Measurements from ENCODE around the gene GALNT2.

GALNT2 gene

DNA sequence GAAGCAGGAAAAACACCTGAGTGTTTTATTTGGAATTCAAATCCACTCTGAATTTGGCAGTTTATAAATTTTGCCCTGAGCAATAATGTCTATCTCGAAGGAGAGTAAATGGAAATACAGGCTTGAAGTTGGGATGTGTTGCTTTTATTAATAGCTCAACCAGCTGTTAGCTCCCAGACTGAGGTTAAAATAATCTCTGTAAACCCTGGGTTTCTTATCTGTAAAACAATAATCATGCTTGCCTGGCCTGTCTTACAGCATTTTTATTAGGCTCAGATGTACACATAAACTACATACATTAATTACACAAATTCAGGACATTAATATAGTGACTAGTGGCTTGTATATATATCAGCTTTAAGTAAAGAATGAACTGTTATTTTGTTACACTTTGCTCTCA, 148.5 kb downstream of the GALNT2 start:
- Histone ChIP-seq H3K9ac (ENCODE audit: low read depth in 1 of 2, low read length in 2 of 2) (no peak overlapping the region), H3K27me3 (ENCODE audit: control insufficient read depth in 2 of 2, insufficient read depth in 2 of 2, low read length in 2 of 2) (no peaks in the 10 kb centered on the region), H3K36me3 (ENCODE audit: control insufficient read depth in 2 of 2, insufficient read depth in 2 of 2, low read length in 2 of 2) (no peaks in the 10 kb centered on the region), H3K4me1 (ENCODE audit: control insufficient read depth in 2 of 2, insufficient read depth in 2 of 2, low read length in 2 of 2) (peaks cover 9 to 20% of the 10 kb centered on the region in 2 donors), H3K27ac (ENCODE audit: low read depth in 2 of 2, low read length in 2 of 2) (no peak overlapping the region), H3K4me3 (ENCODE audit: low read length in 2 of 2) (no peak overlapping the region), H3K9me3 (ENCODE audit: control insufficient read depth in 2 of 2, low read length in 2 of 2) (no peaks in the 10 kb centered on the region)

DNA sequence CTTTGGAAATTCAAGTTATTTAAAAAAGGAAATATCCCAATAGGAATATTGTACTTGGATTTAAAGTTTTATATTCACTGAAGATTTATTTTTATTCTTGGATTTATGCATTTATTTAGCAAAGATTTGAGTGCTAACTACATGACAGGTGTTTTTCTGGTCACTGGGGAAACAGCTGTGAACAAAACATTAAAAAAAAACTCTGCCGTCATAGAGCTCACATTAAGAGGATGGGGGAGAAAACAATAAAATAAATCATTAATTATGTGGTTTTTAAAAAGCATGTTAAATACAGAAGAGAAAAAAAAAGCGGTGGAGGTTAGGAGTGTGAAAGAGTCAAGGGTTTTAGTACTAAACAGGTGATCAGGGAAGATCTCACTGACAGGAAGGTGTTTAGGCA, 149.9 kb downstream of the GALNT2 start:
- Histone ChIP-seq H3K4me3 (ENCODE audit: low read length in 2 of 2) (no peak overlapping the region), H3K4me1 (ENCODE audit: control insufficient read depth in 2 of 2, insufficient read depth in 2 of 2, low read length in 2 of 2) (peaks cover 4 to 18% of the 10 kb centered on the region in 2 donors), H3K27me3 (ENCODE audit: control insufficient read depth in 2 of 2, insufficient read depth in 2 of 2, low read length in 2 of 2) (no peaks in the 10 kb centered on the region), H3K9me3 (ENCODE audit: control insufficient read depth in 2 of 2, low read length in 2 of 2) (no peaks in the 10 kb centered on the region), H3K27ac (ENCODE audit: low read depth in 2 of 2, low read length in 2 of 2) (no peak overlapping the region), H3K9ac (ENCODE audit: low read depth in 1 of 2, low read length in 2 of 2) (no peak overlapping the region), H3K36me3 (ENCODE audit: control insufficient read depth in 2 of 2, insufficient read depth in 2 of 2, low read length in 2 of 2) (no peaks in the 10 kb centered on the region)

DNA sequence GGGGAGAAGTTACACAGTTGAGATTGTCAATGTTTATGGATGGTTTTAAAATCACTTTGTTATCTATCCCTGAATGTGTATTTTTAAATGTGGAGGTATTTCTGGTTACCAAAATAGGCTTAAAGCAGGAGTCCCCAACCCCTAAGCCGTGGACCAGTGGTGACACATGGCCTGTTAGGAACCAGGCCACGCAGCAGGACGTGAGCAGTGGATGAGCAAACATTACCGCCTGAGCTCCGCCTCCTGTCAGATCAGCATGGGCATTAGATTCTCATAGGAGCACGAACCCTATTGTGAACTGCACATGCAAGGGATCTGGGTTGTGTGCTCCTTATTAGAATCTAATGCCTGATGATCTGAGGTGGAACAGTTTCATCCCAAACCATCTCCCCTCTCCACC, 151.6 kb downstream of the GALNT2 start:
- Histone ChIP-seq H3K27me3 (ENCODE audit: control insufficient read depth in 2 of 2, insufficient read depth in 2 of 2, low read length in 2 of 2) (no peaks in the 10 kb centered on the region), H3K27ac (ENCODE audit: low read depth in 2 of 2, low read length in 2 of 2) (no peak overlapping the region), H3K9me3 (ENCODE audit: control insufficient read depth in 2 of 2, low read length in 2 of 2) (no peaks in the 10 kb centered on the region), H3K9ac (ENCODE audit: low read depth in 1 of 2, low read length in 2 of 2) (no peak overlapping the region), H3K36me3 (ENCODE audit: control insufficient read depth in 2 of 2, insufficient read depth in 2 of 2, low read length in 2 of 2) (no peaks in the 10 kb centered on the region), H3K4me3 (ENCODE audit: low read length in 2 of 2) (no peak overlapping the region), H3K4me1 (ENCODE audit: control insufficient read depth in 2 of 2, insufficient read depth in 2 of 2, low read length in 2 of 2) (peaks cover 0 to 12% of the 10 kb centered on the region in 2 donors)

DNA sequence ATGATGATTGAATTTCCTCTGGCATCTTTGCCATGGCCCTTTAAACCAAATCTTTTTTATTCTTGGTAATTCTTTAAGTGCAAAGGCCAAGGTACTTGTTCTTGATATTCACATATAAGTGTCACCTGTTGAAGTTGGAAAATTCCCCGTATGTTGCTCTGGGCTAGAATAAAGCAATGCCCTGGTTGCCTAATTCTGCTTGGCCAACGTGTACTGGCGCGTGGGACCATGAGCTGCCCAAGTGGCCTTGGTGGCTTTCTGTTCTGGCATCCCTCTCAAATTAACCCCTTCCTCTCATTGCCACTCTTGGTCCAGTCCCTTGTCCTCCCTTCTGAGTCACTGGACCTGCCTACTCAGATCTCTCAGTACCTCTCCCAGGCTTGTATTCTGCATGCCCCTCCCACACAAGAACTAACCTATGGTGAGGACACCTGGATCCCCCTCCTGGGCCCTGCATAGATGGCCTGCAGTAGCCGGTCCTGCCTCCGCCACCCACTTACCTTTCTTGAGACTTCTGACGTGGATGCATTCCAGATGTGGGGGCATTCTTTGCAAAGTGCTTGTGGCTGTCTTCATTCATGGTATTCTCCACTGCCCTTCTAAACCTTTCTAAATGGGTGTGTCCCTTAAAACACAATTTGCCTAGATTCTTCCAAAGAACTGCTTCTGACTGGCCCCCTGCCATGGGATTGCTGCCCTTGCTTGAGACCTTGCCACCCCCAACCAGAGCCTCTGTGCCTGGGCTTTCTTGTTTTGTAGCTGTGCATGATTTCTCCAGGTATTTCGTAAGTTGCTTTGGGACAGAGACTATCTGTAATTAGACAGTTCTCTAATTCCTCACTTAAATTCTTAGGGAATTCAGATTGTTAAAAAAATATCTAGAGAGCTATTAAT, 152.4 kb downstream of the GALNT2 start:
- Histone ChIP-seq H3K27me3 (ENCODE audit: control insufficient read depth in 2 of 2, insufficient read depth in 2 of 2, low read length in 2 of 2) (no peaks in the 10 kb centered on the region), H3K9ac (ENCODE audit: low read depth in 1 of 2, low read length in 2 of 2) (no peak overlapping the region), H3K36me3 (ENCODE audit: control insufficient read depth in 2 of 2, insufficient read depth in 2 of 2, low read length in 2 of 2) (no peaks in the 10 kb centered on the region), H3K4me1 (ENCODE audit: control insufficient read depth in 2 of 2, insufficient read depth in 2 of 2, low read length in 2 of 2) (peaks cover 0 to 12% of the 10 kb centered on the region in 2 donors), H3K9me3 (ENCODE audit: control insufficient read depth in 2 of 2, low read length in 2 of 2) (no peaks in the 10 kb centered on the region), H3K27ac (ENCODE audit: low read depth in 2 of 2, low read length in 2 of 2) (no peak overlapping the region), H3K4me3 (ENCODE audit: low read length in 2 of 2) (no peak overlapping the region)

DNA sequence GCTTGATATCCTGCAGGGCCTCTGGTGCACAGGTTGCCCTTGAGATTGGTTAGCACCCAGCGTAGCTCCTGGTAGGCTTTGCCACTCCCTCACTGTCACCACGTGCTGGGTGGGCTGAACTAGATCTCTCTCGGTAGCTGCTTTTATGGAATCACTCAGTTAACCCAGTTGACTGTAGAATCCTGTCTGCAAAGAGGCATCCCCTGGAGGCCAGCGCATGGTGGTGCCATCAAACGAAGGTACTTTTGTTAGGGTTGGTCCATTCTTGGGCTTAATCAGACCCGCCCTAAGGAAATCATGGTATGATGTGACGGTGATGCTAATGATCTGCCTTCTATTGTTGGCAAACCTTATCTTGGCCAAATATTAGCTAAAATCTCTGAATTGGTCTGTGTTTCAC, 153.4 kb downstream of the GALNT2 start:
- H3K4me3 ChIP-seq (ENCODE audit: low read length in 2 of 2) = no peak overlapping the region
- H3K4me1 ChIP-seq (ENCODE audit: control insufficient read depth in 2 of 2, insufficient read depth in 2 of 2, low read length in 2 of 2) = peaks cover 0 to 3% of the 10 kb centered on the region in 2 donors
- no peak overlapping the region for H3K27ac ChIP-seq (ENCODE audit: low read depth in 2 of 2, low read length in 2 of 2)

DNA sequence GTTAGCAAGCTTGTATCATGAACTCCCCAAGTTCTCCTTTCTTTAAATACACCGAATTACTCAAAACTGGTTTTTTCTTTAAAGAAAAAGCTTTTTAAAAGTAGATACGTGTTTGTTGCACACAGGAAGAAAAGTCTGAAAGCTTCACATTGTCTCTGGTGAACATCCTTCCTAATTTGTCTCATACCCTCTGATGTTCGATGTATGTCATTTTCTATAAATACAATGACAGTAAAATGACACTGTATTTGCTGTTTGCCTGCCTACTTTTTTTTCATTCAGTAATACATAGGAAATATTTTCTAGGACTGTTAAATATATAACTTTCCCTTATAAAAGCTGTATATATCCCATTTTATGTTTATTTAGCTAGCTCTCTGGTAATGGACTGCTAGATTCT, 153.9 kb downstream of the GALNT2 start:
- no peak overlapping the region for H3K9ac ChIP-seq (ENCODE audit: low read depth in 1 of 2, low read length in 2 of 2)
- H3K4me3 ChIP-seq (ENCODE audit: low read length in 2 of 2) = no peak overlapping the region
- H3K36me3 ChIP-seq (ENCODE audit: control insufficient read depth in 2 of 2, insufficient read depth in 2 of 2, low read length in 2 of 2) = no peaks in the 10 kb centered on the region
- no peak overlapping the region for H3K27ac ChIP-seq (ENCODE audit: low read depth in 2 of 2, low read length in 2 of 2)
- H3K27me3 ChIP-seq (ENCODE audit: control insufficient read depth in 2 of 2, insufficient read depth in 2 of 2, low read length in 2 of 2) = no peaks in the 10 kb centered on the region
- no peaks in the 10 kb centered on the region for H3K9me3 ChIP-seq (ENCODE audit: control insufficient read depth in 2 of 2, low read length in 2 of 2)
- H3K4me1 ChIP-seq (ENCODE audit: control insufficient read depth in 2 of 2, insufficient read depth in 2 of 2, low read length in 2 of 2) = no peaks in the 10 kb centered on the region

More for the DNA sequence above, 153.4 kb downstream of the GALNT2 start:
- Histone ChIP-seq H3K9me3 (ENCODE audit: control insufficient read depth in 2 of 2, low read length in 2 of 2) (no peaks in the 10 kb centered on the region), H3K36me3 (ENCODE audit: control insufficient read depth in 2 of 2, insufficient read depth in 2 of 2, low read length in 2 of 2) (no peaks in the 10 kb centered on the region), H3K9ac (ENCODE audit: low read depth in 1 of 2, low read length in 2 of 2) (no peak overlapping the region), H3K27me3 (ENCODE audit: control insufficient read depth in 2 of 2, insufficient read depth in 2 of 2, low read length in 2 of 2) (no peaks in the 10 kb centered on the region)

DNA sequence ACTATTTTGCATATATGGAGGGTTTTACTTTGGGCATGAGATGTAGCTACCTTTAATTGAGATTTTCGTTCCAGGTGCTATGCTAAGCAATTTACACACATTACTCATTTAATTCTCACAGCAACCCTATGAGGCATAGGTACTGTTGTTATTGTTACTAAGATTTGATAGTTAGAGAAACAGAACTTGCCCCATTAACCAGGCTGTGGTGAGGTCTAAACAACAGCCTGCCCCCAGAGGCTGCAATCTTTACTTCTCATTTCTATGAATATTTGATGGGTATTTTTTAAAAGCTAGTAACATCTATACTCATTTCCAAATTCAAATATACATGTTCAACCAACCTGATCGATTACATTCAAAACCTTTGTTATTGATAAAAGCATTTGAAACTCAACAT, 155.6 kb downstream of the GALNT2 start:
- Histone ChIP-seq H3K9me3 (ENCODE audit: control insufficient read depth in 2 of 2, low read length in 2 of 2) (no peaks in the 10 kb centered on the region), H3K4me3 (ENCODE audit: low read length in 2 of 2) (no peak overlapping the region), H3K4me1 (ENCODE audit: control insufficient read depth in 2 of 2, insufficient read depth in 2 of 2, low read length in 2 of 2) (no peaks in the 10 kb centered on the region), H3K27ac (ENCODE audit: low read depth in 2 of 2, low read length in 2 of 2) (no peak overlapping the region), H3K27me3 (ENCODE audit: control insufficient read depth in 2 of 2, insufficient read depth in 2 of 2, low read length in 2 of 2) (no peaks in the 10 kb centered on the region), H3K36me3 (ENCODE audit: control insufficient read depth in 2 of 2, insufficient read depth in 2 of 2, low read length in 2 of 2) (no peaks in the 10 kb centered on the region), H3K9ac (ENCODE audit: low read depth in 1 of 2, low read length in 2 of 2) (no peak overlapping the region)

DNA sequence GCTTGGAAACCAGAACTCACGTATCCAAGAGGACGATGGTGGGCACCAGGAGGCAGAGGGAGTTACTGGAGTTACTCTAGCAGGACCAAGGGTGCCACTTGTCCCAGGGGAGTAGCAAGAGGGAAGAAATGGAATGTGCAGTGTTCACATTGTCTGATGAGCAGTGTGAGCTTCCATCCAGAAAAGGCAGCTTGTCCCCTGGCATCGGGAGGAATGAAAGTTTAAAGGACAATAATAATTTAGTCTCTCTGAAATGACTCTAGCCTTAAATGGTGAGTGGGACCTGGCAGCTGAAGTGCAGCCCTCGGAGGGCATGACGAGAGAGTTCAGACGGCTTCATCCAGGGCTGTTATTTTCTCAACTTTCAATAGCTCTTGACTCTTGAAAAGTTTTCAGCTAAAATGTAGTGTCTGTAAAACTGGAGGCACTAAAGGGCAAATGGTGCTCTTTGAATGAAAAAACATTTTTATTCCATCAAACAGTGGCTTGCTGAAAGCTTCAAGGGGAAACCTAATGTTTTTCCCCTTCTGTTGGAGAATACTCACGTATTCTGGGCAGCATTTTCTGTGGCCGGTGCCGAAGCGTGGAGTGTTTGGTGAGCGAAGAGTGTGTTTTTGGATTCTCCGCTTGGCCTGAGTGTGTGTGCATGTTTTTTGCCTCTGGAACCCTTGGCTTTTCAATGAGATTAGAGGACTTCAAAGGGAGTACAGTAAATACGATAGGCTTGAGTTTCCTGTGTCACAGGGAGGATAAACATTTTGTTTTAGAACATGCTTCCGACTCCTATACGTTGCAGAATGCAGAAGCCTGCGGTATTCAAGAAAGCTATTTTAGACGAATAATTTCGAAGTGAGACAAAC, 157.3 kb downstream of the GALNT2 start:
- Histone ChIP-seq H3K4me1 (ENCODE audit: control insufficient read depth in 2 of 2, insufficient read depth in 2 of 2, low read length in 2 of 2) (no peaks in the 10 kb centered on the region), H3K36me3 (ENCODE audit: control insufficient read depth in 2 of 2, insufficient read depth in 2 of 2, low read length in 2 of 2) (no peaks in the 10 kb centered on the region), H3K27me3 (ENCODE audit: control insufficient read depth in 2 of 2, insufficient read depth in 2 of 2, low read length in 2 of 2) (no peaks in the 10 kb centered on the region), H3K9ac (ENCODE audit: low read depth in 1 of 2, low read length in 2 of 2) (no peak overlapping the region), H3K4me3 (ENCODE audit: low read length in 2 of 2) (no peak overlapping the region), H3K27ac (ENCODE audit: low read depth in 2 of 2, low read length in 2 of 2) (no peak overlapping the region), H3K9me3 (ENCODE audit: control insufficient read depth in 2 of 2, low read length in 2 of 2) (no peaks in the 10 kb centered on the region)

DNA sequence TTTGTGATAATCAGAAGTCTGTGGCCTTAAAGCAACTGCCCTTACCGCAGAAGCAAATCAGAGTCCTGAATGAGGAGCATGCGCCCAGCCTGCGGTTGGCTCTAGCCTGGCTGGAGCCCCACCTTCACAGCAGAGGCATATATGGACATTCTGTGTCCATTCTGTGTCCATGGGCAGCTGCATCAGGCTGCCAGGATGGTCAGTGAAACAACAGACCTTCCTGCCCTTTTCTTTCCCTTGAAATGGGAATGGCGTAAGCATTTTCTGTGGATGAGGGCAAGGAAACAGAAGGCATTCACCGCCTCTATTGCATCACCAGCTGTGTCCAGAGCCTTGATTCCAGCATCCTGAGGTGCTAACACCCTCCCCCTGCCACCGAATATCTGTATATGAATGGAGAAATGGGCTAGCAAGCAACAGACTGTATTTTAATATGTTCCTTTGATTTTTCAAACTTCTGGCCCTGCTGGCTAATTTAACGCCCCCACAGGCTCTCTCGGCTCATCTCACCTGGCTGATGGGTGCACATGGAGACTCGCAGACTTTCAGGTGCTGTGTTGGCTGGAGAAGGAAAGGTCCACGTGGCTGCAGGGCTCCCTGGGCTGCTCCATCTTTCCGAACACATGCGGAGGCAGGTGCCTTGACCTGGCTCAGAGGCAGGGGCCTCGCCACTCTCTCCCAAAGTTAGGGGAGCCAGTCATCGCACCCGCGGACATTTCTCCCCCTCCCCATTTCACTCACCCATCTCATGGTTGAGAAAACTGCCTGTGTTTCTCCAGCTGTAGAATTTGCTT, 159.2 kb downstream of the GALNT2 start:
- Histone ChIP-seq H3K9me3 (ENCODE audit: control insufficient read depth in 2 of 2, low read length in 2 of 2) (no peaks in the 10 kb centered on the region), H3K9ac (ENCODE audit: low read depth in 1 of 2, low read length in 2 of 2) (no peak overlapping the region), H3K36me3 (ENCODE audit: control insufficient read depth in 2 of 2, insufficient read depth in 2 of 2, low read length in 2 of 2) (no peaks in the 10 kb centered on the region), H3K27me3 (ENCODE audit: control insufficient read depth in 2 of 2, insufficient read depth in 2 of 2, low read length in 2 of 2) (no peaks in the 10 kb centered on the region), H3K4me3 (ENCODE audit: low read length in 2 of 2) (no peak overlapping the region), H3K4me1 (ENCODE audit: control insufficient read depth in 2 of 2, insufficient read depth in 2 of 2, low read length in 2 of 2) (peaks cover 0 to 5% of the 10 kb centered on the region in 2 donors), H3K27ac (ENCODE audit: low read depth in 2 of 2, low read length in 2 of 2) (no peak overlapping the region)
